Gastrocnemius medialis (tissue), 4 donors: ENCODE measurements around the gene ENOX1.

Experiments used
- CTCF ChIP-seq, 5 experiments: fragments of 450-650 bp in 3 of 5; fragments of 200-600 bp in 2 of 5; sonication (generic) in 2 of 5; IDR thresholded peaks in 4 of 5; conservative IDR thresholded peaks in 1 of 5; 1 replicate in 4 of 5; 2 replicates in 1 of 5; pipeline ENCODE4 v1.5.1; 2016 to 2019; ENCODE audit warnings: antibody characterized with exemption in 5 of 5, mild to moderate bottlenecking in 3 of 5, moderate library complexity in 3 of 5
- POLR2A ChIP-seq, 2 donors: fragments of 450-650 bp; IDR thresholded peaks; one replicate each; pipeline ENCODE4 v1.6.1; 2017; ENCODE audit warnings: antibody characterized with exemption in 2 of 2, mild to moderate bottlenecking in 2 of 2, moderate library complexity in 2 of 2

- TF ChIP-seq CTCF (IDR thresholded peaks at IDR 0.05 in 4 of 5, conservative IDR thresholded peaks at IDR 0.05 in 1 of 5) (no peak), POLR2A (IDR thresholded peaks at IDR 0.05) (no peak)
Observed at GRCh38 chr13:43360892-43361610, 425.7 kb downstream of the ENOX1 start.
